WI38 (cell line): ENCODE results near the gene SLC17A8.
"Not testable (repeated sequence)": the region's sequence is repeated elsewhere in the genome, so short reads cannot be mapped to it uniquely, and the experiment has no call there.

Source experiments
- H3K4me3 ChIP-seq: 2 replicates; pipeline ENCODE4 v1.5.1; 2011; ENCODE audit warnings: low read depth, mild to moderate bottlenecking, control low read depth, low read length
- CTCF ChIP-seq: IDR thresholded peaks from 2 replicates; pipeline ENCODE4 v1.5.1; 2012; ENCODE audit warnings: low read depth, mild to moderate bottlenecking, control low read depth, low read length

Gene SLC17A8

GRCh38 chr12:100356644-100357223 lies at the start of gene SLC17A8:
SLC17A8 (plus strand) TSS chr12:100357074; CDS start chr12:100357392, 318 bp downstream.
- no peak for TF ChIP-seq CTCF
- no peak within 1 kb of the TSS for H3K4me3 ChIP-seq

GRCh38 chr12:100308138-100308537 lies 48.7 kb upstream of the SLC17A8 start:
- H3K4me3 ChIP-seq = not testable (repeated sequence)

GRCh38 chr12:100311317-100311716 lies 45.6 kb upstream of the SLC17A8 start:
- no peak for TF ChIP-seq CTCF
- H3K4me3 ChIP-seq = no peak overlapping the region

- no peak for TF ChIP-seq CTCF
- H3K4me3 ChIP-seq = no peak overlapping the region
Measured at GRCh38 chr12:100317371-100317770, 39.5 kb upstream of the SLC17A8 start.

DNA sequence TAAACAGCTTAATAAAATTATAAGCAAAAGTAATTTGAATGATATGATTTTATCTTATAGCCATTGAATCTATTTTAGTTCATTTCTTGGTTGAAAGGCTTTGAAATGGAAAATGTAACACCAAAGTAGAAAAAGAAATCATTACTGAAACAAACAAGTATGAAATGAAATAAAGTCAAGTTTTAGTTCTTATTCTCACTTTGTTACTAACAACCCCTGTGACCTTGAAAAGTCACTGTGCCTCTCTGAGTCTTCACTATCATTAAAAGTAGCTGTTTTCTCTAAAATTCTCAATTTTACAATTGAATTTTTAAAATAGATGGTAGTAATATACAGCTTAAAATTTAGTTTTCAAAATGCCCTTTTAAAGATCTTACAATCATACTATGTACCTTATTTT lies 32.4 kb upstream of the SLC17A8 start:
- H3K4me3 ChIP-seq = no peak overlapping the region
- TF ChIP-seq CTCF = no peak

- no peak for TF ChIP-seq CTCF
Measured at GRCh38 chr12:100326208-100326607, 30.7 kb upstream of the SLC17A8 start.

DNA sequence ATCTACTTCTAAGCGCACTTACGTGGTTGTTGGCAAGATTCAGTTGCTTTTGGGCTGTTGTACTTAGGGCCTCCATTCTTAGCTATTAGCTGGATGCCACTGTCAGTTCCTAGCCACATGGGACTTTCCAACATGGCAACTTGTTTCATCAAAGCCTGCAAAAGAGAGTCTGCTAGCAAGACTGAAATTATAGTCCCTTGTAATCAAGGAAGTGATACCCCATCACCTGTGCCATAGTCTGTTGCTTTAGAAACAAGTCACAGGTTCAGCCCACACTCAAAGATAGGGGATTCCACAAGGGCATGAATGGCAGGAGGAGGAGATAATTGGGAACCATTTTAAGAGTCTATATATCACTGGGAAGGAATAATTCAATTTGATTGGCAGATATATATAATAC lies 27.1 kb upstream of the SLC17A8 start:
- no peak for TF ChIP-seq CTCF
- no peak overlapping the region for H3K4me3 ChIP-seq

More at GRCh38 chr12:100326208-100326607, 30.7 kb upstream of the SLC17A8 start:
- H3K4me3 ChIP-seq = no peak overlapping the region

GRCh38 chr12:100331871-100332270 lies 25.0 kb upstream of the SLC17A8 start:
- no peak overlapping the region for H3K4me3 ChIP-seq
- no peak for TF ChIP-seq CTCF
